WTC11 (cell line): ENCODE measurements around the gene MACF1. TPM values are rescaled to one million over a fixed set of nuclear protein-coding genes. Genes with fewer than 3 reads are reported as not detected.
"Not testable (repeated sequence)": the region's sequence is repeated elsewhere in the genome, so short reads cannot be mapped to it uniquely, and the experiment has no call there.

Experiments
- ATAC-seq: fragments of 200-7000 bp; cut with Tn5 transposase; 2 replicates; pipeline ENCODE4 v1.10.0; 2021; ENCODE audit warnings: mild to moderate bottlenecking, moderate library complexity
- CTCF ChIA-PET: fragments of 300-600 bp; sonication (Branson Sonifier 250); formaldehyde crosslinking; loops from one replicate; lab custom pipeline; 2021; ENCODE audit warnings: antibody characterized with exemption; lab: Charles Lee
- POLR2A ChIA-PET: fragments of 350-600 bp; sonication (Branson Sonifier 250); formaldehyde crosslinking; loops from one replicate; lab custom pipeline; 2021; ENCODE audit warnings: antibody characterized with exemption; lab: Charles Lee
- DNase-seq: peaks from one replicate; pipeline ENCODE4 v3.0.0; 2021; ENCODE audit warnings: low spot score
- H3K27ac Mint-ChIP-seq: 2 replicates; pipeline ENCODE4 v1.8.0; 2021; ENCODE audit warnings: mixed read lengths
- H3K27me3 Mint-ChIP-seq: 2 replicates; pipeline ENCODE4 v1.8.0; 2021; ENCODE audit warnings: low read depth, mild to moderate bottlenecking, moderate library complexity, mixed read lengths
- H3K36me3 Mint-ChIP-seq: 2 replicates; pipeline ENCODE4 v1.8.0; 2021; ENCODE audit warnings: mixed read lengths
- H3K4me1 Mint-ChIP-seq: 2 replicates; pipeline ENCODE4 v1.8.0; 2022; ENCODE audit warnings: mixed read lengths
- H3K4me3 Mint-ChIP-seq: 2 replicates; pipeline ENCODE4 v1.8.0; 2021; ENCODE audit warnings: mild to moderate bottlenecking, moderate library complexity, mixed read lengths
- H3K9me3 Mint-ChIP-seq: 2 replicates; pipeline ENCODE4 v1.8.0; 2021; ENCODE audit warnings: mixed read lengths
- GRHL2 ChIP-seq: fragments of 250-450 bp; sonication (Bioruptor Pico); IDR thresholded peaks from 2 replicates; pipeline ENCODE4 v1.8.0; 2022; ENCODE audit warnings: mild to moderate bottlenecking, moderate library complexity; ENCODE audit not compliant: insufficient replicate concordance, severe bottlenecking
- GTF2I ChIP-seq: fragments of 250-450 bp; sonication (Bioruptor Pico); conservative IDR thresholded peaks from 2 replicates; pipeline ENCODE4 v1.4.0; 2021; ENCODE audit warnings: mild to moderate bottlenecking
- NFE2L1 ChIP-seq: sonication (generic); formaldehyde crosslinking; IDR thresholded peaks from 2 replicates; pipeline ENCODE4 v1.8.1; 2023; ENCODE audit warnings: missing genetic modification reagents
- NR1H2 ChIP-seq: sonication (generic); formaldehyde crosslinking; IDR thresholded peaks from 2 replicates; pipeline ENCODE4 v1.9.0; 2021; ENCODE audit warnings: mild to moderate bottlenecking, moderate library complexity, missing genetic modification reagents
- NR2C2 ChIP-seq: sonication (generic); formaldehyde crosslinking; IDR thresholded peaks from 2 replicates; pipeline ENCODE4 v1.8.0; 2022; ENCODE audit warnings: mild to moderate bottlenecking, missing genetic modification reagents
- OVOL2 ChIP-seq: fragments of 250-450 bp; sonication (Bioruptor Pico); IDR thresholded peaks from 2 replicates; pipeline ENCODE4 v1.9.0; 2021; ENCODE audit warnings: mild to moderate bottlenecking, borderline replicate concordance
- SMAD4 ChIP-seq: sonication (generic); formaldehyde crosslinking; IDR thresholded peaks from 2 replicates; pipeline ENCODE4 v1.8.0; 2022; ENCODE audit warnings: mild to moderate bottlenecking, missing genetic modification reagents
- SP1 ChIP-seq: sonication (generic); formaldehyde crosslinking; conservative IDR thresholded peaks from 2 replicates; pipeline ENCODE4 v1.8.1; 2022; ENCODE audit warnings: missing genetic modification reagents
- TEAD4 ChIP-seq: sonication (generic); formaldehyde crosslinking; IDR thresholded peaks from 2 replicates; pipeline ENCODE4 v1.8.0; 2022; ENCODE audit warnings: mild to moderate bottlenecking, missing genetic modification reagents
- ZBTB21 ChIP-seq: sonication (generic); formaldehyde crosslinking; IDR thresholded peaks from 2 replicates; pipeline ENCODE4 v1.8.1; 2023; ENCODE audit warnings: mild to moderate bottlenecking, missing genetic modification reagents, borderline replicate concordance
- ZNF121 ChIP-seq: sonication (generic); formaldehyde crosslinking; IDR thresholded peaks from 2 replicates; pipeline ENCODE4 v1.8.0; 2023; ENCODE audit warnings: missing genetic modification reagents
- ZNF396 ChIP-seq: fragments of 250-450 bp; sonication (Bioruptor Pico); IDR thresholded peaks from 2 replicates; pipeline ENCODE4 v1.8.0; 2021; ENCODE audit warnings: mild to moderate bottlenecking, moderate library complexity, borderline replicate concordance
- ZNF416 ChIP-seq: fragments of 250-450 bp; sonication (Bioruptor Pico); IDR thresholded peaks from 2 replicates; pipeline ENCODE4 v1.9.0; 2021; ENCODE audit warnings: mild to moderate bottlenecking, inconsistent platforms
- ZNF423 ChIP-seq: fragments of 250-450 bp; sonication (Bioruptor Pico); IDR thresholded peaks from 2 replicates; pipeline ENCODE4 v2.1.2; 2022; ENCODE audit warnings: mild to moderate bottlenecking, moderate library complexity
- total RNA-seq: library from RNA; stranded (reverse); gene quantifications from 3 replicates; pipeline ENCODE4 v1.2.3, GENCODE V29; 2021
- TF ChIP-seq, protein P1 (sequence below): sonication (generic); formaldehyde crosslinking; IDR thresholded peaks from 2 replicates; pipeline ENCODE4 v1.8.0; 2023; ENCODE audit warnings: missing genetic modification reagents, mild to moderate bottlenecking, borderline replicate concordance
- TF ChIP-seq, protein P2 (sequence below): sonication (generic); formaldehyde crosslinking; IDR thresholded peaks from 2 replicates; pipeline ENCODE4 v1.8.1; 2022; ENCODE audit warnings: missing genetic modification reagents, borderline replicate concordance
- TF ChIP-seq, protein P3 (sequence below): sonication (generic); formaldehyde crosslinking; IDR thresholded peaks from 2 replicates; pipeline ENCODE4 v1.8.0; 2023; ENCODE audit warnings: missing genetic modification reagents
- TF ChIP-seq, protein P4 (sequence below): fragments of 250-450 bp; sonication (Bioruptor Pico); IDR thresholded peaks from 2 replicates; pipeline ENCODE4 v1.8.0; 2021; ENCODE audit warnings: mild to moderate bottlenecking
- TF ChIP-seq, protein P5 (sequence below): sonication (generic); formaldehyde crosslinking; IDR thresholded peaks from 2 replicates; pipeline ENCODE4 v1.8.0; 2022; ENCODE audit warnings: missing genetic modification reagents
- TF ChIP-seq, protein P6 (sequence below): sonication (generic); formaldehyde crosslinking; IDR thresholded peaks from 2 replicates; pipeline ENCODE4 v1.8.1; 2022; ENCODE audit warnings: low read depth, mild to moderate bottlenecking, moderate library complexity, missing genetic modification reagents, borderline replicate concordance

MACF1 gene
- total RNA-seq, 1 experiment from 2014 or later, result 327 TPM

DNA sequence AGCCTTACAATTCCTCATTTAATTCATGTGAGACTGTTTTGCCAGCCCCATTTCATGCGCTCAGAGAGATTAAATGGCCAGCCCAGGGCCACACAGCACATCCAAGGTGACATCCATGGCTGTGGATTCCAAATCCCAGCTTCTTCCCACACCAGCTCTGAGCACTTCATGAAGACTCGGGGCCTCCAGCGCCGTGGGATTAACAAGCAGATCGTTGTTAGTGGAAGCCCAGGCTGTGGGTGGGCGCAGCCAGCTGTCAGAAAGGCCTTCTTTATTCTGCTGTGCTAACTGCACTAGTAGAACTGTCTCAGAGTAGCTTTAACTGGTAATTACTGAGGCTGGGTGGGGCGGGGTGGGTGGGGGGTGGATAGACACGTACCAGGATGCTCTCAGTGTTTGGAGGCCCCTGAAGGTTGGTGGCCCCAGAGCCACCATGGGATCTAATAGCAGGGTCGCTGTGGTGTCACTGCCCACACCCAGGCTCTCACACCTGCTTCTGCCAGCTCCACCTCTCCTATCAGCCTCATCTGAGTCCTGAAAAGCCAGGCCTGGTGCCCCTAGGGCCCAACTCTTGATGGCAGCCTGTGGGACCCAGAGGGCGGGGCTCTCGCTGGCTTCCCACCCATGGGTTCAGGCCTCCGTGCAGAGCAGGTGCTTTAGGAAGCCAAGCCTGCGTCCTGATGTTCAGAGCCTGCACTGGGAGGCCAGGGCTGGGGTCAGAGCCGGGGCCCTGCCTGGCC, 290.3 kb downstream of the MACF1 start (continued):
- TF ChIP-seq, protein P1, sequence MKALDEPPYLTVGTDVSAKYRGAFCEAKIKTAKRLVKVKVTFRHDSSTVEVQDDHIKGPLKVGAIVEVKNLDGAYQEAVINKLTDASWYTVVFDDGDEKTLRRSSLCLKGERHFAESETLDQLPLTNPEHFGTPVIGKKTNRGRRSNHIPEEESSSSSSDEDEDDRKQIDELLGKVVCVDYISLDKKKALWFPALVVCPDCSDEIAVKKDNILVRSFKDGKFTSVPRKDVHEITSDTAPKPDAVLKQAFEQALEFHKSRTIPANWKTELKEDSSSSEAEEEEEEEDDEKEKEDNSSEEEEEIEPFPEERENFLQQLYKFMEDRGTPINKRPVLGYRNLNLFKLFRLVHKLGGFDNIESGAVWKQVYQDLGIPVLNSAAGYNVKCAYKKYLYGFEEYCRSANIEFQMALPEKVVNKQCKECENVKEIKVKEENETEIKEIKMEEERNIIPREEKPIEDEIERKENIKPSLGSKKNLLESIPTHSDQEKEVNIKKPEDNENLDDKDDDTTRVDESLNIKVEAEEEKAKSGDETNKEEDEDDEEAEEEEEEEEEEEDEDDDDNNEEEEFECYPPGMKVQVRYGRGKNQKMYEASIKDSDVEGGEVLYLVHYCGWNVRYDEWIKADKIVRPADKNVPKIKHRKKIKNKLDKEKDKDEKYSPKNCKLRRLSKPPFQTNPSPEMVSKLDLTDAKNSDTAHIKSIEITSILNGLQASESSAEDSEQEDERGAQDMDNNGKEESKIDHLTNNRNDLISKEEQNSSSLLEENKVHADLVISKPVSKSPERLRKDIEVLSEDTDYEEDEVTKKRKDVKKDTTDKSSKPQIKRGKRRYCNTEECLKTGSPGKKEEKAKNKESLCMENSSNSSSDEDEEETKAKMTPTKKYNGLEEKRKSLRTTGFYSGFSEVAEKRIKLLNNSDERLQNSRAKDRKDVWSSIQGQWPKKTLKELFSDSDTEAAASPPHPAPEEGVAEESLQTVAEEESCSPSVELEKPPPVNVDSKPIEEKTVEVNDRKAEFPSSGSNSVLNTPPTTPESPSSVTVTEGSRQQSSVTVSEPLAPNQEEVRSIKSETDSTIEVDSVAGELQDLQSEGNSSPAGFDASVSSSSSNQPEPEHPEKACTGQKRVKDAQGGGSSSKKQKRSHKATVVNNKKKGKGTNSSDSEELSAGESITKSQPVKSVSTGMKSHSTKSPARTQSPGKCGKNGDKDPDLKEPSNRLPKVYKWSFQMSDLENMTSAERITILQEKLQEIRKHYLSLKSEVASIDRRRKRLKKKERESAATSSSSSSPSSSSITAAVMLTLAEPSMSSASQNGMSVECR, result no peak

DNA sequence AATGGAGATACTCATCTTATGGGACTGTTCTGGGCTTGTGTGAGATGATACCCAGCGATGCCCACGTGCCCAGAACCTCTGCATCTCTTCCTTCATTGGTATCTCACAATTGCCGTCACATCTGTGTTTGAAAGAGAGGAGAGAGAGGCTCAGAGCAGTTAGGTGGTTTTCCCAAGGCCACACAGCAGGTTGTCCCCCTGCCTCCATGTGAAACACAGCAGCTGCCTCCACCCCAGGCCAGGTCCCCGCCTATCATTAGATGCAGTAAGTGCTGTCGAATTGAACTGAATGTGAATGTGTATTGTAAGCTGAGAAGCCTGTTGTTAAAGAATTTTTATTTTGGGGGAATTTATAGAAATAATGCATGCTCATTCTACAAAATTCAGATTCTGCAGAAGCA, 292.0 kb downstream of the MACF1 start:
- H3K4me3 Mint-ChIP-seq, H3K36me3 Mint-ChIP-seq, ATAC-seq, POLR2A ChIA-PET, H3K9me3 Mint-ChIP-seq, DNase-seq, H3K27ac Mint-ChIP-seq: not testable (repeated sequence)
- Mint-ChIP-seq H3K4me1 (peaks cover 17% of the 10 kb centered on the region), H3K27me3 (peaks cover 31% of the 10 kb centered on the region)
- CTCF ChIA-PET, result interaction anchor here (1.1 kb wide), 1 partner anchor 42 kb away, joined by 3 read pairs; no protein-coding TSS in a partner anchor

DNA sequence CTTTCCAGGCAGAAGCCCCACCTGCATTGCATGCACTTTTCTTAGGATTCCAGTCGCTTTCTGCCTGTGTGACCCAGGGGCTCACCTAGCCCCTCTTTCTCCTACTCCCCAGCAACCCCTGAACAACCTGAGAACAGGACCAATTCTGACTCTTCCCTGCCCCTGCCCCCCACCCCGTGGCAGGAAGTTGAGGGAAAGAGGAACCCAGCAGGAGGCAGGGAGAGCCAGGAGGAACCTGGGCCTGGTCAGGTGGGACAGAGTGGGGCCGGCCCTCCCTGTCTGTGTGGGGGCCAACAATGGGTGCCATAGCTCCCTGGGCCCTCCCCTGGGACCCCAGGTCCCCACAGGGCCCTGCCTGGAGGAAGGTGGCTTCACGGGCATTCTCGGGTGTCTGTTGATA, 293.1 kb downstream of the MACF1 start:
- POLR2A ChIA-PET, result no interaction called here
- no peak for ATAC-seq
- TF ChIP-seq, protein P2, sequence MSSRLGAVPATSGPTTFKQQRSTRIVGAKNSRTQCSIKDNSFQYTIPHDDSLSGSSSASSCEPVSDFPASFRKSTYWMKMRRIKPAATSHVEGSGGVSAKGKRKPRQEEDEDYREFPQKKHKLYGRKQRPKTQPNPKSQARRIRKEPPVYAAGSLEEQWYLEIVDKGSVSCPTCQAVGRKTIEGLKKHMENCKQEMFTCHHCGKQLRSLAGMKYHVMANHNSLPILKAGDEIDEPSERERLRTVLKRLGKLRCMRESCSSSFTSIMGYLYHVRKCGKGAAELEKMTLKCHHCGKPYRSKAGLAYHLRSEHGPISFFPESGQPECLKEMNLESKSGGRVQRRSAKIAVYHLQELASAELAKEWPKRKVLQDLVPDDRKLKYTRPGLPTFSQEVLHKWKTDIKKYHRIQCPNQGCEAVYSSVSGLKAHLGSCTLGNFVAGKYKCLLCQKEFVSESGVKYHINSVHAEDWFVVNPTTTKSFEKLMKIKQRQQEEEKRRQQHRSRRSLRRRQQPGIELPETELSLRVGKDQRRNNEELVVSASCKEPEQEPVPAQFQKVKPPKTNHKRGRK, result no peak
- TF ChIP-seq, protein P3, sequence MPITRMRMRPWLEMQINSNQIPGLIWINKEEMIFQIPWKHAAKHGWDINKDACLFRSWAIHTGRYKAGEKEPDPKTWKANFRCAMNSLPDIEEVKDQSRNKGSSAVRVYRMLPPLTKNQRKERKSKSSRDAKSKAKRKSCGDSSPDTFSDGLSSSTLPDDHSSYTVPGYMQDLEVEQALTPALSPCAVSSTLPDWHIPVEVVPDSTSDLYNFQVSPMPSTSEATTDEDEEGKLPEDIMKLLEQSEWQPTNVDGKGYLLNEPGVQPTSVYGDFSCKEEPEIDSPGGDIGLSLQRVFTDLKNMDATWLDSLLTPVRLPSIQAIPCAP (CRISPR knock-in tag), result no peak
- TF ChIP-seq NFE2L1 (CRISPR knock-in tag) (no peak), ZNF396 (CRISPR knock-in tag) (no peak), GRHL2 (CRISPR knock-in tag) (no peak), ZNF416 (CRISPR knock-in tag) (no peak), ZNF121 (CRISPR knock-in tag) (no peak), GTF2I (CRISPR knock-in tag) (no peak), NR2C2 (CRISPR knock-in tag) (no peak), SP1 (CRISPR knock-in tag) (no peak), TEAD4 (CRISPR knock-in tag) (no peak), SMAD4 (CRISPR knock-in tag) (no peak), ZNF423 (CRISPR knock-in tag) (no peak), NR1H2 (no peak), ZBTB21 (CRISPR knock-in tag) (no peak), OVOL2 (CRISPR knock-in tag) (no peak)
- TF ChIP-seq, protein P4, sequence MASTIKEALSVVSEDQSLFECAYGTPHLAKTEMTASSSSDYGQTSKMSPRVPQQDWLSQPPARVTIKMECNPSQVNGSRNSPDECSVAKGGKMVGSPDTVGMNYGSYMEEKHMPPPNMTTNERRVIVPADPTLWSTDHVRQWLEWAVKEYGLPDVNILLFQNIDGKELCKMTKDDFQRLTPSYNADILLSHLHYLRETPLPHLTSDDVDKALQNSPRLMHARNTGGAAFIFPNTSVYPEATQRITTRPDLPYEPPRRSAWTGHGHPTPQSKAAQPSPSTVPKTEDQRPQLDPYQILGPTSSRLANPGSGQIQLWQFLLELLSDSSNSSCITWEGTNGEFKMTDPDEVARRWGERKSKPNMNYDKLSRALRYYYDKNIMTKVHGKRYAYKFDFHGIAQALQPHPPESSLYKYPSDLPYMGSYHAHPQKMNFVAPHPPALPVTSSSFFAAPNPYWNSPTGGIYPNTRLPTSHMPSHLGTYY (CRISPR knock-in tag), result no peak
- TF ChIP-seq, protein P5, sequence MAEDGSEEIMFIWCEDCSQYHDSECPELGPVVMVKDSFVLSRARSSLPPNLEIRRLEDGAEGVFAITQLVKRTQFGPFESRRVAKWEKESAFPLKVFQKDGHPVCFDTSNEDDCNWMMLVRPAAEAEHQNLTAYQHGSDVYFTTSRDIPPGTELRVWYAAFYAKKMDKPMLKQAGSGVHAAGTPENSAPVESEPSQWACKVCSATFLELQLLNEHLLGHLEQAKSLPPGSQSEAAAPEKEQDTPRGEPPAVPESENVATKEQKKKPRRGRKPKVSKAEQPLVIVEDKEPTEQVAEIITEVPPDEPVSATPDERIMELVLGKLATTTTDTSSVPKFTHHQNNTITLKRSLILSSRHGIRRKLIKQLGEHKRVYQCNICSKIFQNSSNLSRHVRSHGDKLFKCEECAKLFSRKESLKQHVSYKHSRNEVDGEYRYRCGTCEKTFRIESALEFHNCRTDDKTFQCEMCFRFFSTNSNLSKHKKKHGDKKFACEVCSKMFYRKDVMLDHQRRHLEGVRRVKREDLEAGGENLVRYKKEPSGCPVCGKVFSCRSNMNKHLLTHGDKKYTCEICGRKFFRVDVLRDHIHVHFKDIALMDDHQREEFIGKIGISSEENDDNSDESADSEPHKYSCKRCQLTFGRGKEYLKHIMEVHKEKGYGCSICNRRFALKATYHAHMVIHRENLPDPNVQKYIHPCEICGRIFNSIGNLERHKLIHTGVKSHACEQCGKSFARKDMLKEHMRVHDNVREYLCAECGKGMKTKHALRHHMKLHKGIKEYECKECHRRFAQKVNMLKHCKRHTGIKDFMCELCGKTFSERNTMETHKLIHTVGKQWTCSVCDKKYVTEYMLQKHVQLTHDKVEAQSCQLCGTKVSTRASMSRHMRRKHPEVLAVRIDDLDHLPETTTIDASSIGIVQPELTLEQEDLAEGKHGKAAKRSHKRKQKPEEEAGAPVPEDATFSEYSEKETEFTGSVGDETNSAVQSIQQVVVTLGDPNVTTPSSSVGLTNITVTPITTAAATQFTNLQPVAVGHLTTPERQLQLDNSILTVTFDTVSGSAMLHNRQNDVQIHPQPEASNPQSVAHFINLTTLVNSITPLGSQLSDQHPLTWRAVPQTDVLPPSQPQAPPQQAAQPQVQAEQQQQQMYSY (CRISPR knock-in tag), result no peak
- TF ChIP-seq, protein P6, sequence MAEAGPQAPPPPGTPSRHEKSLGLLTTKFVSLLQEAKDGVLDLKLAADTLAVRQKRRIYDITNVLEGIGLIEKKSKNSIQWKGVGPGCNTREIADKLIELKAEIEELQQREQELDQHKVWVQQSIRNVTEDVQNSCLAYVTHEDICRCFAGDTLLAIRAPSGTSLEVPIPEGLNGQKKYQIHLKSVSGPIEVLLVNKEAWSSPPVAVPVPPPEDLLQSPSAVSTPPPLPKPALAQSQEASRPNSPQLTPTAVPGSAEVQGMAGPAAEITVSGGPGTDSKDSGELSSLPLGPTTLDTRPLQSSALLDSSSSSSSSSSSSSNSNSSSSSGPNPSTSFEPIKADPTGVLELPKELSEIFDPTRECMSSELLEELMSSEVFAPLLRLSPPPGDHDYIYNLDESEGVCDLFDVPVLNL (CRISPR knock-in tag), result no peak
- TF ChIP-seq, all 79 proteins: peak for 0
- no peak overlapping the region for H3K27ac Mint-ChIP-seq
- no peak for DNase-seq
- no peak overlapping the region for H3K4me3 Mint-ChIP-seq
- H3K4me1 Mint-ChIP-seq, result peaks cover 17% of the 10 kb centered on the region
- CTCF ChIA-PET, result interaction anchor here (1.1 kb wide), 1 partner anchor 41 kb away, joined by 3 read pairs; no protein-coding TSS in a partner anchor
- peaks cover 25% of the 10 kb centered on the region for H3K27me3 Mint-ChIP-seq
- H3K36me3 Mint-ChIP-seq, result no peaks in the 10 kb centered on the region
- H3K9me3 Mint-ChIP-seq, result peaks cover 4% of the 10 kb centered on the region
